Astrocyte of the cerebellum (primary cell): ENCODE results near the gene RCBTB1.
A peak's percentile ranks its signal among the peaks of the same experiment; 100 is the strongest.

Experiments used
- DNase-seq: peaks from one replicate; pipeline ENCODE4 v3.0.0-alpha.2; 2011; ENCODE audit warnings: low read depth
- H3K4me3 ChIP-seq: 2 replicates; pipeline ENCODE4 v1.5.1; 2011; ENCODE audit warnings: mild to moderate bottlenecking, low read depth, low read length, moderate library complexity
- CTCF ChIP-seq: IDR thresholded peaks from 2 replicates; pipeline ENCODE4 v1.5.1; 2012; ENCODE audit warnings: low read length, low read depth, moderate library complexity, mild to moderate bottlenecking; ENCODE audit errors: missing control alignments
- in situ Hi-C: cut with HindIII; loops from 2 replicates; pipeline ENCODE4 v1.10.0; 2017; ENCODE audit warnings: low sequenced_read_pairs

RCBTB1 gene

GRCh38 chr13:49545661-49546060 lies 39.7 kb downstream of the RCBTB1 start:
- TF ChIP-seq CTCF: no peak
- no peak for DNase-seq
- H3K4me3 ChIP-seq: no peak overlapping the region
- in situ Hi-C loops: no loop called here

- in situ Hi-C loops: no loop called here
- H3K4me3 ChIP-seq: no peak overlapping the region
- no peak for TF ChIP-seq CTCF
- no peak for DNase-seq
These were observed 41.7 kb downstream of the RCBTB1 start for GRCh38 chr13:49543656-49544055.

- in situ Hi-C loops: no loop called here
- H3K4me3 ChIP-seq: no peak overlapping the region
- no peak for TF ChIP-seq CTCF
- peak; percentile 18 for DNase-seq
These were observed 44.8 kb downstream of the RCBTB1 start for GRCh38 chr13:49540552-49540951.

GRCh38 chr13:49539746-49540145 lies 45.6 kb downstream of the RCBTB1 start:
- in situ Hi-C loops: no loop called here
- no peak for TF ChIP-seq CTCF
- H3K4me3 ChIP-seq: no peak overlapping the region
- no peak for DNase-seq

GRCh38 chr13:49539313-49539712 lies 46.0 kb downstream of the RCBTB1 start:
- TF ChIP-seq CTCF: no peak
- in situ Hi-C loops: no loop called here
- no peak for DNase-seq
- no peak overlapping the region for H3K4me3 ChIP-seq

- no peak overlapping the region for H3K4me3 ChIP-seq
- DNase-seq: no peak
- in situ Hi-C loops: no loop called here
- TF ChIP-seq CTCF: no peak
These were observed 47.0 kb downstream of the RCBTB1 start for GRCh38 chr13:49538404-49538803.

- TF ChIP-seq CTCF: no peak
- in situ Hi-C loops: no loop called here
These were observed 49.0 kb downstream of the RCBTB1 start for GRCh38 chr13:49536144-49536873.

More at GRCh38 chr13:49536144-49536873, 49.0 kb downstream of the RCBTB1 start:
- DNase-seq: no peak
- no peak overlapping the region for H3K4me3 ChIP-seq
